ENCODE measurements around the gene MPG. TPM values are rescaled to one million over a fixed set of nuclear protein-coding genes. Genes with fewer than 3 reads are reported as not detected.

The MPG gene
- total RNA-seq, 1 donor from 2014 or later: 42.0 TPM

DNA sequence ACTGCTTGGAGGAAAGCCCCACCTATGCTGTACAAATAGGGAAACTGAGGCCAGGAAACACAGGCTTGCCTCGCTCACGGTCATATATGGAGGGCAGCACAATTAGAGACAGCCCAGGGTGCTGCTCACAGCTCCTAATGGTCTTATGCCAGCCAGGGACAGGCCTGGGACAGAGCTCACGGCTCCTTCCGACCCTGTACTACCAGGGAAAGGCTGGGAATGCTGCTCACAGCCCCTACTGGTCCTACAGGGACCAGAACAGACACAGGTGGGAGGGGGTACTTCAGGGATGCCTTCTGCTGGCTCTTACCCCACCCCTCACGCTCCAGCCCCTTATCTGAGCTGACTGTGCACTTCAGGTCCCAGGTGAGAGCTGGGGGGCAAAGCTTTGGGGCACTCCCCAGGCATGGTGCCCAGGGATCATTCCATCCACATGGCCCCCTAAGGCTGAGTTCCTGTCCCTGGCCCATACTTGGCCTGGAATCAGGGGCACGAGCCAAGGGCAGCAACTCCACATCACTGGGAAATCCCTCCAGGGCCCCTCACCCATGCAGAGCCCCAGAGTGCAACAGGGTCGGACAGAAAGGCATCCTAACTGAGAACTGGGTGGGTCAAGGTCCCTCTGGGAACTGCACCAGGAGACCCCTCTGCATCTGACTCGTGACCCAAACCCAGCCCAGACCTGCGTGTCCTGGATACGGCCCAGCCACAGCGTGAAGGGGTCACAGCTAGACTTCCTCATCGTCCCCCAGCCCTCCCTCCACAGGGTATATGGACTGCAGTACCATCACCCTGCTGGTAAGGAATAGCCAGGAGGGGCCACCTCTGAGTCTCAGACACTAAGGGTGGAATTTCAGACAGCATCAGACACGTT lies 11.5 kb upstream of the MPG start:
- DNase-seq: no peak

DNA sequence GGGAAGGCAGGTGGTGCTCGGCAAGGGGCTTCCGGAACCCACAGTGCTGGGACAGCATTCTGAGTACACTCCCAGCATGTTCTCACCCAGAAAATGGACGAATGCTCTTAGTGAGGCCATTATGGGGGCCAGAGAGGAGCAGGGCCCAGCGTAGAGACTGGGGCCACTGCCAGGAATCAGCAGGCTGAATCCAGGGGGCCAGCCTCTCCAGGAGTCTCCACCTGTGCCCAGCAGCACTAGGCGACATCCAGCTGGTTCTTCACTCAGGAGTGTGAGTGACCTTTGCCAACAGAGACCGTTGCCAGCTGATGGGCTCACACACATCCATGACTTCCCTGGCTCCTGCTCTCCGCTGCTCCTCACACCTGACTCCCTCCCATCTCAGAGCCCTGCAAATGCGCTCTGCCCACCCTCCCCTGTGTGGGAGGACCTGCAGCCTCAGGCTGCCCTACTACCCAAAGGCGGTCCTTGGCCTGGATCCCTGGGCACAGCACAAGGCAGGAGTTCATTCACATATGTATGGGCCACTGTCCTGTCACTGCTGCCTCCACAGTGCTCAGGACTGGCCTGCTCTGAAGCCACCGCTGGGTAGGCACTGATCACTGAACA lies 10.7 kb upstream of the MPG start:
- DNase-seq: peak; percentile 33

DNA sequence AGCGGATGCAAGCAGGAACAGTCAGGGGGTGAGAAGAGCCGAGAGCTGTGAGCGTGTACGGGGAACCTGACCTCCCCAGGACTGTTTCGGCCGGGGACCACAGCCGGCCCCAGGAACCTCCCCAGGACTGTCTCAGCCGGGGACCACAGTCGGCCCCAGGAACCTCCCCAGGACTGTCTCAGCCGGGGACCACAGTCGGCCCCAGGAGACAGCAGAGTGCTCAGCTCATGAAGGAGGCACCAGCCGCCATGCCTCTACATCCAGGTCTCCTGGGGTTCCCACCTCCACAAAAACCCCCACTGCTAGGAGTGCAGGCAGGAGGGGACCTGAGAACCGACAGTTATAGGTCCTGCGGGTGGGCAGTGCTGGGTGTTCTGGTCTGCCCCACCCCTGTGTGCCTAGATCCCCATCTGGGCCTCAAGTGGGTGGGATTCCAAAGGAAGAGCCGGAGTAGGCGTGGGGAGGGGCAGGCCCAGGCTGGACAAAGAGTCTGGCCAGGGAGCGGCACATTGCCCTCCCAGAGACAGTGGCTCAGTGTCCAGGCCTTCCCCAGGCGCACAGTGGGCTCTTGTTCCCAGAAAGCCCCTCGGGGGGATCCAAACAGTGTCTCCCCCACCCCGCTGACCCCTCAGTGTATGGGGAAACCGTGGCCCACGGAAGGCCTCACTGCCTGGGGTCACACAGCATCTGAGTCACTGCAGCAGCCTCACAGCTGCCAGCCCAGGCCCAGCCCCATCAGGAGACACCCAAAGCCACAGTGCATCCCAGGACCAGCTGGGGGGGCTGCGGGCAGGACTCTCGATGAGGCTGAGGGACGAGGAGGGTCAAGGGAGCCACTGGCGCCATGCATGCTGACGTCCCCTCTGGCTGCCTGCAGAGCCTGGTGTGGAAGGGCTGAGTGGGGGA lies 9.9 kb upstream of the MPG start:
- peak; percentile 50 for DNase-seq

DNA sequence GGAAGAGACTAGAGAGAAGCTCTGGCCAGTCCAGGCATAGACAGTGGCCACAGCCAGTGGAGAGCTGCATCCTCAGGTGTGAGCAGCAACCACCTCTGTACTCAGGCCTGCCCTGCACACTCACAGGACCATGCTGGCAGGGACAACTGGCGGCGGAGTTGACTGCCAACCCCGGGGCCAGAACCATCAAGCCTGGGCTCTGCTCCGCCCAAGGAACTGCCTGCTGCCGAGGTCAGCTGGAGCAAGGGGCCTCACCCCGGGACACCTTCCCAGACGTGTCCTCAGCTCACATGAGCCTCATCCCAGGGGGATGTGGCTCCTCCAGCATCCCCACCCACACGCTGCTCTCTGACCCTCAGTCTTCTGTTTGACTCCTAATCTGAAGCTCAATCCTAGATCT lies 8.8 kb upstream of the MPG start:
- DNase-seq: no peak

DNA sequence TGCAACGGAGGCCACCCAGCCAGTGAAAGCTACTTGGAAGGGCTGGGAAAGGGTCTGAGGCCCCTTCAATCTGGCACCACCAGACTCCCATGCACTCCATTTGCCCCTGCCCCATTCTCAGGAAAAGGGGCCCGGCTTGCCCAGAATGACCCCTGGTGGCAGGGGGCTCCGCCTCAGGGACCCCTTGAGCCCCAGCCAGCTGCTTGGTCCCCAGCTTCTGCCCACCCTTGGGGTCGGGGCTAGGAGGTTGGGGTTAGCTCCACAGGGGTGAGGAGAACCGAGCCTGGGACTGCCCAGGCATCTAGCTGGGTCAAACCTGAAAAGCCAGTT lies 6.8 kb upstream of the MPG start:
- DNase-seq: no peak

DNA sequence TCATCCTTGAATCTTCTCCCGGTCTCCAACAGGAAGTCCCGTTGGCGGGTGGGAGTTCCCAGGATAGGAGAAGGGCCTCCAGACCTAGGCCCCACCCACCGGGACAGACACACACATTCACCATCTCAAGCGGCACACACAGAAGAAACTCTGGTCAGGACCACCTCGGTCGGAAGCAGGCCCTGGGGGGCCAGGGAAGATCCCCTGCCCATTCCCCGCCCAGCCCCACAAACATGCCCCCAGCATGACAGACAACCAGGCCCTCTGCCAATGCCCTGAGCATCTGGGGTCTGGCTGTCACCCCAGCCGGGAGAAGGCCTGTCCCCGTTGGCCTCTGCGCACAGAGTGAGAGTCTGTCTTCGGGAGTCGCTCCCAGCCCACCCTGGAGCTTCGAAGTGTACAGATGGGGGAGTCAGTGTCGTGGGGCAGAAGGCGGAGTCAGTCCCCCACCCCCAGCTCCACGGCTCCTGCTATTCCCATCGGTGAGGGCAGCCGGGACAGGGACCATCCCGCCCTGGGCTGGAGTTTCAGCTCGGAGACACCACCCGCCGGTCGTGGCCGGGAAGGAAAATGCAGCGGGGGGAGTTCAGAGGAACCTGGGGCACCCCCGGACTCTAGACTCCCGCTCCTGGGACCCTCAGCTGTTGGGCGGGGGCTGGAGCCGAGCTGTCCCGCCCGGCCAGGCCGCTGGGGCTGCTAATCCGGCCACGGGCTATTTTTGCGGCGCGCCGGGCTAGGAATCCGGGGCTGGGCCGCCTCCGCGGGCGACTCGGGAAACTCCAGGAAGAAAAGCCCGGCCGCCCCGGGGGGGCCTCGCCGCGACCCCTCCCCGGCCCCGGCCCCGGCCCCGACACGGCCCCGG lies 6.3 kb upstream of the MPG start:
- peak; percentile 88 for DNase-seq

DNA sequence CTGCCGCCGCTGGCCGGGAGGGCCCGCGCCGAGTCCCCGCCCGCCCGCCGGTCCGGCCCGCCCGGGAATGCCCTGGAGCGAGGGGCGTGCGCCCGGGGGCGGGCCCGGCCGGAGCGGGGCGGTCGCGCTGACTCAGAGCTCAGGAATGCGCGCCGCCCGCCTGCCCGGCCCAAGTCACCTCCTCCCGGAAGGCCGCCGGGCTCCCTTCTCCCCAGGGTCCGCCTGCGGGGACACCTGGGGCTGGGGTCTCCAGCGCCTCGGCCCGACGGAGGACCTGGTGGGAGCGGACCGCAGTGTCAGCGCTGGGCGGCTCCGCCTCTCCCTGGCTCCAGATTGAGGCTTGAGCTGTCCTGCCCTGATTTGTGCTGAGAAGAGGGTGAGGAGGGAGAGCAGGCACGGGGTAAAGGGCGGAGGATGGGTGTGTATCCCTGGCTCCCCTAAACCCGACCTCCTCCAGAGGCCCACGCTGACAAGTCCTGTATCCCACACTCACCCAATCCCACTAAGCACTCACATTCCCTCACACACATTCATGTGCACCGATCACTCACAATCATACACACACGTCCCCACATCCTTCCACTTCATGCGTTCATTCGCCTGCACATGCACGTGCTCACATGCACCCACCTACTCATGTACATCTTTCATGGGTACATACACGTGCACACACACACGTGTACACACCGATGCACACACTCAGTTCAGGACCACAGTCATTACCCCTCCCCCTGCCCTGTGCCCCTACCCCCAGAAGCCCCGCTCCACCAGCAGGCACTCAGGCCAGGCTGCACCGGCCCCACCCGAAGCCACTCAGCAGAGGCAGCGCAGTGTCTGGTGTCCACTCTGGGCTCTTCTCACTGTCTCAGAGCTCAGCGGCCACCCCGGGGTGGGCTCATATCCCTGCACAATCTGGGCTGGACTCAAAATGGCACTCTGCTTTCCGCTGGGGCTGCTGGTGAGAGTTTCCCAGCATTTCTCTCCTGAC lies 5.2 kb upstream of the MPG start, which contains the start of gene RHBDF1:
Gene RHBDF1, minus strand, starts transcription at position 71 of the 988 bp plus-strand sequence. CDS start 7,616 bp downstream, outside the sequence.
- DNase-seq: peak; percentile 82

DNA sequence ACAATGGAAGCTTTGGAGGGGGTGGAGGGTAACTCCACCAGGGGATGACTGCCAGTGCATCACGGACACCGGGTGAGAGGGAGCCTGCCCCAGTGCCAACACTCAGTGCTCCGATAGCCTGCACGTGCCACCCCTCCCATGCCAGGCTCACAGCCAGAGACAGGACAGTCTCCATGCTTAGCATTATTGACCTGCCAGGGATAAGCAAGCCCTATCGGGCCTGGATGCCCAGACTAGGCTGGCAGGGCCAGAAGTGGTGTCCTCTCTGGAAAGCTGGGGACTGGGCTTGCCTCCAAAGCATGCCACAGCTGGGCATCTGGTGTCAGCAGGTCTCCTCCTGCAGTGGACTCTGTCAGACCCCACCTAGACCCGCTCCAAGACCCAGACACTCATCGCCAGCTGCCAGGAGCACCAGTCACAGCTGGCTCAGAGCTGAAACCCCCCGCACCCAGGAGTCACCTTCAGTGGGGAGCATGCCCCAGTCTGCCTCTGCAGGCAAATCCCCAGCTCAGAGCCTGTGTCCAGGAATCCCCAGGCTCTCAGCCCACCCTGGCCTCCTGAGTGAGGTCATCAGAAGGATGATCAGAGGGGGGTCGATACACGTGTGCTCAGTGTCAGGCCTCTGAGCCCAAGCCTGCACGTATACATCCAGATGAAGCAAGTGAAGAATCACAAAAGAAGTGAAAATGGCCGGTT lies 3.8 kb upstream of the MPG start:
- peak; percentile 46 for DNase-seq

DNA sequence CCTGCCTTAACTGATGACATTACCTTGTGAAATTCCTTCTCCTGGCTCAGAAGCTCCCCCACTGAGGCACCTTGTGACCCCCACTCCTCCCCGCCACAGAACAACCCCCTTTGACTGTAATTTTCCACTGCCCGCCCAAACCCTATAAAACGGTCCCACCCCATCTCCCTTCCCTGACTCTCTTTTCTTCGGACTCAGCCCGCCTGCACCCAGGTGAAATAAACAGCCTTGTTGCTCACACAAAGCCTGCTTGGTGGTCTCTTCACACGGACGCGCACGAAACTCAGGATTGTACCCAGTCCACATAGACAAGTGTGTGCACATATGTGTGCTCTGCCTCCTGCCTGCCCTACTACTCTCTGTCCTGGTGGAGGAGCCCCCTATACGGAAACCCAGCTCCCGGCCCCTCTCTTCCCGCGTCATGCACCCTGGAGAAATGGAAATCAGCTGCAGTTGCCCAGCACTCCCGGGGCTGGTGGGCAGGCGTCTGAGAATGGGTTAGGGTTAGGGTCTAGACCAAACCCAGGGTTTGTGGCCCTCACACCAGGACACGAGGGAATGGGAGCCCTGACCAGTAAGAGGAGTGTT lies 3.2 kb upstream of the MPG start:
- DNase-seq: peak; percentile 34

DNA sequence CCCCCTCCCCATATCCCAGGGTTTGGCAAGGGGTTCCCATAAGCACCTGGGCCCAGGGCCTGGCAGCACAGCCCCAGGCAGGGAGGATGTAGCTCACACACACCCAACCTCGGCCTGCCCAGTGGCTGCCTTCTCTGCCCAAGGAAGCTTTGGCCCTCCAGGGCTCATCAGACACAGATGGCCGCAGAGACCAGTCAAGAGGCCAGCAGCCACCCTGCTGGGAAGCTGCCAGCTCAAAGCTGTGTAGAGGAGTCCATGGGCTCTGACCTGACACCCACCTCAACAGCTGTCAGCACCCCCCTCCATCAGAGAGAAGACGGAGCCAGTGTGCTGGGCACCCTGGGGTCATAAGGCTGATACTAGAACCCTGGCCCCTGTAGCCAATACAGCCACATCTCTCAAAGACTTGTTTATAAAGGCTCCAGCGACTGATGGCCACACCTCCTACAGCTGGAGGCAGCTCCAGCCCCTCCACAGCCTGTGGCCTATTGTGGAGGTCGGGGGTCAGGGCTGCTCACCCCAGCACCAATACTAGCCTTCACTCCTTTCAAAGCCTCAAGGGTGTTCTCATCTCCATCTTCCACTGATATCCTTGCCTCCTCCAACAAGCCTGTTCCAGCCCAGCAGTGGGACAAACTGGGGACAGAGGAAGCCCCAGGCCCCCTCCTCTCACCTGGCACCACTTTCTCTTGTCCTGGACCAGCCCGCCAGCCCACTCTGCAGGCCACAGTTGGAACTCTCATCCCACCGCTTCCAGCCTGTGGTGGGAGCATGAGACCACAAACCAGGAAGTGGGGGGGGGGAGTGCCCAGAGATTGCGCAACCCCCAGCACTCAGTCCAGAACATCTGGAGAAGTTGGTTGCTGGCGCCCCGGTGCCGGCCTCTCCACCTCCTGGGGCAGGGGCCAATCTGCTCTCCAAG lies 2.2 kb upstream of the MPG start:
- peak; percentile 78 for DNase-seq

DNA sequence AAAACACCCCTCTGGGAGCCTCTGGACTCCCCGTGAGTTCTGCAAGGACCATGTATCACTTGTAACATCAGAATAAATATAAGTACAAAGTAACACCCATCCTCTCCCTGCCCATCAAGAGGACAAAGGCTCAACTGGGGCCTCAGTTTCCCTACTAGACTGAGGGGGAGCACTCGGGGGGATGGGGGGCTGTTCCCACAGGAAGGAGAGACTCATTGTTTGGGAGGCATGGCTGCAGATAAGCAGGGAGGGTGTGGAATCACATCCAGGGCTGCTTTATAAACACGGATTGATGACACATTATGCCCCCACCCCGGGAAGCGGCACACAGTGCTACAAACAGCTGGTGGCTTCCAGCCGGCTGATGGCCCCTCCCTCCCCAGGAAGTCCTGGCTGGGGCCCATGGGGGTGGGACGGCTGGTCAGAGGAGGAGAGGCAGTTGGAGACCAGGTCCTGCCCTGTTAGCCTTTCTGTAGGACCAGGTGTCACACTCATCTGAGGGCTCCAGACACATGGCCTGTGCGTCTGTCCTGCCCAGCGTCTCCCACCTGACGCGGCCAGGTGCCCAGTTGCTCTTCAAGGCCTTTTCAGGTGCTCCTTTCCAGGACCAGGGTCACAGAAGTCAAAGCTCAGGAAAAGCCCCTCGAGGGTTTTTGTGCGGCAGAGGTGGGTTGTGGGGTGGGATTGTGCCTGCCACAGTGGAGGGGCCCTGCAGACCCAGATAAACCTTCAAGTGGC lies 1.3 kb upstream of the MPG start:
- DNase-seq: peak; percentile 88

DNA sequence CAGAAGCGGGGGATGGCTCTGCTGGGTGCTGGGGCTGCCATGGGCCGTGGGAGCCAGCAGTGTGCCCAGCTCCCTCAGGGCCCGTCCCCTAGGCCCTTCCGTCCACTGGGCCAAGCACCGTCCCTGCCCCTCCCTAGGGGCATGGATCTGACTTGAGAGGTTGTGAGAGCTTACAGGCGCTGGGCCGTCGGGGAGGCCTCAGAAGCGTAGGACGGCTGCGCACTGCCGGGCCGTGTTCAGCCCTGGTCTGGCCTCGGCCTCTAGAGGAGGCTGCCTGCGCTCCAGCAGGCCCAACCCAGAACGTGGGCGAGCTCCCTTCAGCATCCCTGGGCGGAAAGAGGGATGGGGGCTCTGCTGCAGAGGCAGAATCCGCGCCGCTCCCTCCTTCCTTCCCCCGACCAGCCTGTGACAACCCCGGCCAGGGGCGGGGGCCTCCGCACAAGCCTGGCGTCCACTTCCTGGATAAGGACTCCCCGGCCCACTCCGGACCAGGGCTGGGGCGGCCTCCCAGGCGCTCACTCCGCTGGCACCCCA lies 685 bp upstream of the MPG start:
- DNase-seq: peak; percentile 68

DNA sequence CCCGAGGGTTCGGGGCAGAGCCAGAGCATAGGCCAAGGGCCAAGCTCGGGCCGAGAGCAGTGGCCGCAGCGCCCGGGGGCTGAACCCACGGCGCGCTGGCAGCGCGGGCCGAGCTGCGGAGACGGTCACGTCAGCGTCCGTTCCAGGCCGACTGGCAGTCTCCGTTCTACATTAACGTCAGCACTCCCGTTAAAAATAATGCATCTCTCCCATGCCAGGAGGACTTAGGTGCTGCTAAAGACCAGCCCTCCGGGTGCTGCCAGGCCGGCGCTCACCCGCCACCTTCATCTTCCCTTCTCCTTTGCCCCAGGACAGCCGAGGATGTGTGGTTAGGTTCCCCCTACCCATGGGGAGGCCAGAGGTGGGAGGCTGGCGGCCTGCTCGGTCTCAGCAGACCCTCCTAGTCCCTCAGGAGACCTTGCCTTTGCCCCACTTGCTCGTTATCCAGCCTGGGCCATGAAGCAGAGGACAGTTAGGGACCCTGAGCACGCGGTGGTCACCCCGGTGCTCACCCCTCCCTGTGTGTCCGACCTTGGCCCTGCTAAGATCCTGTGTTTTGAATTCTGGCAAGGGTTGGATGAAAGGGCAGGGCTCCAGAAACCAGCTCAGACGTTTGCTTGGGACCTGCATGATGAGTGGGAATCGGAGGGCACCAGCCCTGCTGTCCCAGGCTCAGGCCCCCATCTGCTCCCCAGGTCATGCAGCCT lies 572 bp downstream of the MPG start:
- DNase-seq: peak; percentile 32

DNA sequence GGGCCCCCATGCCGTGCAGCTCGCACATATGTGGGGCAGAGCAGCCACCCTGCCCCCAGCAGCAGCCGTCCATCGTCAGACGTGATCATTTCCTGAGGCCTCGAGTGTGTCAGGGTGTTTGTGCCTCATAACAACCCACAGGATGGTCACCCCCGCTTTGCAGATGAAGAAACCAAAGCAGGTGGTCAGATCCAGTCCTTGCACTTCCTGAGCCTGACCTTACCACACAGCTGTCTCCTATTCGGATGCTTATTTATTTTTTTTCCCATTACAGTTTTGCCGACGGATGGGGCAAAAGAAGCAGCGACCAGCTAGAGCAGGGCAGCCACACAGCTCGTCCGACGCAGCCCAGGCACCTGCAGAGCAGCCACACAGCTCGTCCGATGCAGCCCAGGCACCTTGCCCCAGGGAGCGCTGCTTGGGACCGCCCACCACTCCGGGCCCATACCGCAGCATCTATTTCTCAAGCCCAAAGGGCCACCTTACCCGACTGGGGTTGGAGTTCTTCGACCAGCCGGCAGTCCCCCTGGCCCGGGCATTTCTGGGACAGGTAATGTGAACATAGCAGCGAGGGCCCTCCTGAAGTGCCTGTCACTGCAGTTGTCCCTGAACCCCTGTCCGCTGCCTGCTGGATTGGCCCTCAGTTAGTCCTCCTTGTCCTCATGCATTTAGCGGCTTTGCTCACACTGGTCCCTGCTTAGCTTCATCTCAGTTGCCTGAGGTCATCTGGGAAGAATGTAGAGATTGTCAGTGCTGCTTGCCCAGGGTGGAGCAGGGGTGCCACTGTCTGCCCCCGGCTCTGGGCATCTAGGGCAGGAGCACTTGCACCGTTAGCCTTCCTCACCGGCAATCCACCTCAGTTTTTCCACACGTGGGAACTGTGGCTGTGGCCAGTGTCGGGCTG lies 1.4 kb downstream of the MPG start:
- no peak for DNase-seq

DNA sequence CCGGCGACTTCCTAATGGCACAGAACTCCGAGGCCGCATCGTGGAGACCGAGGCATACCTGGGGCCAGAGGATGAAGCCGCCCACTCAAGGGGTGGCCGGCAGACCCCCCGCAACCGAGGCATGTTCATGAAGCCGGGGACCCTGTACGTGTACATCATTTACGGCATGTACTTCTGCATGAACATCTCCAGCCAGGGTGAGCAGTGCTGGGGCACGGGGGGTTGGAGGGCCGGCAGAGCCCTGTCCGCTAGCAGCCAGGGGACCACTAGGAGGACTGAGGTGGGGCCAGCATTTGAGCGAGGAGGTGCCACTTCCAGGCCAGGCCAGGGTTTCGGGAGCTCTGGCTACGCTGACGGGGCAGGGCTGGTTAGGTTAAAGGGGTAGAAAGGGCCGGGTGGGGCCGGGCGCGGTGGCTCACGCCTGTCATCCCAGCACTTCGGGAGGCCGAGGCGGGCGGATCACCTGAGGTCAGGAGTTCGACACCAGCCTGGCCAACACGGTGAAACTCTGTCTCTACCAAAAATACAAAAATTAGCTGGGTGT lies 5.1 kb downstream of the MPG start:
- DNase-seq: no peak

Measured in tongue (tissue), 2 donors.